ENCODE measurements around the gene HSPA12A.

- TF ChIP-seq ZNF416 (tag by site-specific recombination; IDR thresholded peaks at IDR 0.05) (no peak), CTCF (tag by site-specific recombination; IDR thresholded peaks at IDR 0.05) (no peak), ZNF10 (tag by site-specific recombination; IDR thresholded peaks at IDR 0.05) (no peak), SALL2 (tag by site-specific recombination; IDR thresholded peaks at IDR 0.05; ENCODE audit: borderline replicate concordance) (no peak), PRDM10 (tag by site-specific recombination; IDR thresholded peaks at IDR 0.05) (no peak), ZNF449 (tag by site-specific recombination; IDR thresholded peaks at IDR 0.05) (no peak), ZNF350 (tag by site-specific recombination; IDR thresholded peaks at IDR 0.05) (no peak), ZNF23 (tag by site-specific recombination; IDR thresholded peaks at IDR 0.05; ENCODE audit: borderline replicate concordance) (no peak), PRDM4 (tag by site-specific recombination; IDR thresholded peaks at IDR 0.05) (no peak), REST (tag by site-specific recombination; IDR thresholded peaks at IDR 0.05) (no peak), ZNF18 (tag by site-specific recombination; IDR thresholded peaks at IDR 0.05) (no peak)
These were observed 66.2 kb downstream of the HSPA12A start for GRCh38 chr10:116676118-116676517.

Data from HEK293 (cell line).